Measurements from ENCODE around the gene CPAMD8.

- TF ChIP-seq CTCF (IDR thresholded peaks at IDR 0.05; ENCODE audit: poor library complexity) (no peak), EZH2 (IDR thresholded peaks at IDR 0.05; ENCODE audit: borderline replicate concordance) (no peak)
Observed at GRCh38 chr19:17045907-17046502, 19.4 kb upstream of the CPAMD8 start.
